HG03571 (cell line): Measurements from ENCODE around the gene MVB12B.

ENCODE experiments used
- ATAC-seq: cut with Tn5 transposase; IDR thresholded peaks from one replicate; pipeline ENCODE4 v1.9.1; 2021; ENCODE audit not compliant: unreplicated experiment

Gene MVB12B

DNA sequence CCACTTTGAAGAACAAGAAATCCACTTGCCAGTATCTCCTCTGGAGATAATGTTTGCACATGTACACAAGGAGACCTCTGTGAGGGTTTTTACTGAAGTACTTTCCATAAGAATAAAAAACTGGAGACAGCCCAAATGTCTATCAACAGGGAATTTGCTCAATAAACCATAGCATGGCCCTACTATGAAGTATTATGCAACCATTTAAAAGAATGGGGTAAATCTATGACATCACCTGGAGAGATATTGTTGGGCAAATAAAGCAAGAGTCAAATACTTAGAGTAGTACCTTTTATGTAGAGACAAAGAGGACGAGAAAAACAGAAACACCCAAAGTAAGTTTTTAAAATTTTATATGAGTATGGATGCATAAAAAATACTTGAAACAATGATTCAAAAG, 23.9 kb upstream of the MVB12B start:
- ATAC-seq = no peak

DNA sequence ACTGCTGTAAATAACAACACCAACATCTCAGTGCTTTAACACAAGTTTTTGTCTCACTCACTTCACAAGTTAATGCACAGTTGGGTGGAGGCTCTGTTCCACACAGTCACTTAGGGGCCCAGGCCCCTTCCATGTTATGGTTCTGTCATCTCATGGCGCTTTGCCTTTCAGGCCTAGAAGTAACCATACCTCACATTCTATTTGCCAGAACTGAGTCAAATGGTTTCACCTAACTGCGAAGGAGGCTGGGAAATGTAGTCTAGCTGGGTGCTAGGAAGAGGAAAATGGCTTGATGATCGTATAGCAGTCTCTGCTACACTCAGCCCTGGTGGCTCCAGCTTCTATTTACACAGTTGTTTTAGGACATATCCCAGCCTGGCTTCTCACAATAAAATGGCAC, 23.1 kb upstream of the MVB12B start:
- ATAC-seq = no peak

DNA sequence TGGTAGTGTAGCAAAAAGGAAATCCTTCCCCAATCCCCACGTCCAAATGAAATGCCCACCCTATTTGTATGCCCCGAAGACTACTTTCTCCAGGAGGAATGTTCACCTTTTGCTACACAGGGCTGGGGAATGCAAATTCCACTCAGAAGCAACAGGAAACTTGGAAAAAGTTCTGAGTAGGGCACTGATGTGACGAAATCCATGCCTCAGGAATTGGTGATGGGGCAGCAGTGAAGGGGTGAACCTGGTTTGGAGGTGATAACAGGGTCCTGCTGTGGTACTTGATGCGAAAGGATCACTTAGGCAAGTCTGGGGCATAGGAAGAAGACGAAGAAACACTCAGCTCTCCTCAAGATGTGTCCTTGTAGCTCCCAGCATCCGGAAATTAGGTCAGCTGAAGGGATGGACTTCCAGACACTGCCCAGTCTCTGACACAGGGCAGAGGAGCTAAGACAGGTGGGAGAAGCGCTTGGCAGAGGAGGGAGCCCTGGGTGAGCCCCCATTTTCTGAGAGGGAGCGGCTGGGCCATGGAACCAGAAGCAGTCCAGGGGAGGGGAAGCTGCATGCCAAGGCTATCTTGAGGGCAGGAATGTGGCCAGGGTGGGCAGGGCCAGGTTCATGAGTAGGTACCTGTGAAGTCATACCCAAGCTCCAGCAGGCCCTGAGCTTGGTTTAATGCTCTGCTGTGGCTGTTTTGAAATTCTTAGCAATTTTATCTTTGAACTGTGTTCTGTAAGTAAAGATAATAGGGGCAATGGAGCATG, 22.2 kb upstream of the MVB12B start:
- no peak for ATAC-seq

DNA sequence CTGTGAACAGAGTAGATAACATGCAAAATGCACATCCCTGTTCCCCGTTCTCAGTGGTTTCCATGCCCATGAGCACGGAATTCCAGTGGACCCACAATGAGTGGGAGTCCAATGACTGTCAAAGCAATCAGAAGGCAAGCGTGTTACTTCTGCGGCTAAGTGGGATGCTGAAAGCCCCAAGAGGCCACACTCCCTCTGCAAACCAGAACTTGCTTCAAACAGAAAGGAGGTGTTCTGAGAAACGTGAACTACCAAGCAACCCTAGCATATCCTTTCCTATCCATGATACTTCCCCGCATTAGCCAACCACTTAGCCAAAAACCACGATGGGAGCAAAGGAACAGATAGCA, 21.7 kb upstream of the MVB12B start:
- no peak for ATAC-seq

DNA sequence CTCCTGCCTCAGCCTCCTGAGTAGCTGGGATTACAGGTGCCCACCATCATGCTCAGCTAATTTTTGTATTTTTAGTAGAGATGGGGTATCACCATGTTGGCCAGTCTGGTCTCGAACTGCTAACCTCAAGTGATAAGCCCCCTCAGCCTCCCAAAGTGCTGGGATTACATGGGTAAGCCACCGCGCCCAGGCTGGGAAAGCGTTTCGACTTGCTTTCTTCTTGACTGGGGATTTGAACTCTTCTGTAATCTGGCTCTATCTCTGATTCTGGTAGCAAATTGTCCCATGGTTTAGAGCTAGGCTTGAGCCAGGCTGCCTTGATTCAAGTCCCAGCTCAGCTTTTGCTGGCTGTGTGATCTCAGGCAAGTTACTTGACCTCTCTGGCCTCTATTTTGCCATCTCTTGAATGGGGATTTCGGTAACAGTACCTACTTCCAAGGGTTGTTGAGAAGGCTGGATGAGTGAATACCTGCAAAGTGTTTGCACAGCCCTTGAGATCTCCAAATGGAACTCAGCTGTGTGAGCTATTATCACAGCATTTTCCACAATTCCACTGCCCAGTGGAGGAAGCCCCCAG, 20.5 kb upstream of the MVB12B start:
- ATAC-seq = no peak

DNA sequence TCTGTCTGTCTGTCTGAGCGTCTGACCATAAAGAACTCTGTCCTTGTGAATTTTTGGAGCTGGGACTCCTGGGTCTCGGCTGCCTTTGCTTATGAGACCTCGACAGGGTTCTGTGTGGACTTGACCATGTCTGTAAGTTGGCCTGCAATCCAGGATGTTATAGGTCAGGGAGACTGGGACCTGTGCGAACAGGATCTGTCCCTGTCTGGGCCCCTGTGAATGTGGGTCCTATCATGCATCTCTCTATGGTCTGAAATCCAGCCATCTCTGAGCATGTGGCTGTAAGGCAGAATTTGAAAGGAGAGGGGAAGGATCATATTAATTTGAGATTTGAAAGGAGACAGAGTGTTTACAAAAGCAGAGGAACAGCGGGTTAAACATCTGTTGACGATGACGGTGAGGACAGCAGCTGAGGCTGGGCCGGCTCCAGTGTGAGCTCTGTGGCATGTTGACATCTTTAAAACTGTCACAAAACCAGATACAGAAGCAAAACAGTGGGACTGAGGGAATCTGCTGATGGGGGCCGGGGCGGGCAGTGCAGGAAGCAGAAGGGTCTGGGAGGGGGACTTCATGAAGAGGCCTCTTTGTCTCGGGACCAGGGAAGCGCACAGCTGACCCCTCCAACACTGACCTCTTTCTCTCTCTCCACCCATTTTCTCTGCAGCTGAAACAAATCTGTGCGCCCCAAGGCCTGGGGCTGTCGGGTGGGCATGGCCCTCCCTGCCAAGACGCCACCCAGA, 19.1 kb upstream of the MVB12B start:
- no peak for ATAC-seq

DNA sequence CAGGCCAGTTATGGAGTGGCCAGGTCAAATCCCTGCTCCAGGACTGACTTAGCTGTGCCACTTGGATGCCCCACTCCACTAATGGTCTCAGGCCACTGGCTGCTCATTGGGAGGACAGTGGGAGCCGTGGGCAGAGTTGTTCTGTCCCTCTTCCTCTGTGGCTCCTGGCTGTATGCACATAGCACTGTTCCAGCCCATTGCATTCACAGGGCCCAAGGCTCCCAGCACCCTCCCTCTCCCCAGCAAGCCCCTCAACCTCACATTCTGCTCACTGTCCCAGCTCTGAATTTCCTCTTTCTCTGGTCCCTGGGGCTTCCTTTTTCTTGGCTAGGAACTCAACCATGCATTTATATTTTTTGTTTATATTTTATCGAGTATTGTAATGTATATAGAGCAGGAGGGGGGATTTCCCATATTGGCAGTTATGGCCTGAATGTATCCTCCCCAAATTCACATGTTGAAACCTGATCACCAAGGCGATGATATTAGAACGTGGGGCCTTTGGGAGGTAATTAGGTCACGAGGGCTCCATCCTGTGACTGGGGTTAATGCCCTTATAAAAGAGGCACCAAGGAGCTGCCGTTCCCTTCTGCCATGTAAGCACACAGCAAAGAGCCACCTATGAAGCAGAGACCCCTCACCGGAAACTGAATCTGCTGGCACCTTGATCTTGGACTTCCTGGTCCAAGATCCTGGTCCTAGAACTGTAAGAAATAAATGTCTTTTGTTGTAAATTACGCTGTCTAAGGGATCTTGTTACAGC, 17.0 kb upstream of the MVB12B start:
- no peak for ATAC-seq

DNA sequence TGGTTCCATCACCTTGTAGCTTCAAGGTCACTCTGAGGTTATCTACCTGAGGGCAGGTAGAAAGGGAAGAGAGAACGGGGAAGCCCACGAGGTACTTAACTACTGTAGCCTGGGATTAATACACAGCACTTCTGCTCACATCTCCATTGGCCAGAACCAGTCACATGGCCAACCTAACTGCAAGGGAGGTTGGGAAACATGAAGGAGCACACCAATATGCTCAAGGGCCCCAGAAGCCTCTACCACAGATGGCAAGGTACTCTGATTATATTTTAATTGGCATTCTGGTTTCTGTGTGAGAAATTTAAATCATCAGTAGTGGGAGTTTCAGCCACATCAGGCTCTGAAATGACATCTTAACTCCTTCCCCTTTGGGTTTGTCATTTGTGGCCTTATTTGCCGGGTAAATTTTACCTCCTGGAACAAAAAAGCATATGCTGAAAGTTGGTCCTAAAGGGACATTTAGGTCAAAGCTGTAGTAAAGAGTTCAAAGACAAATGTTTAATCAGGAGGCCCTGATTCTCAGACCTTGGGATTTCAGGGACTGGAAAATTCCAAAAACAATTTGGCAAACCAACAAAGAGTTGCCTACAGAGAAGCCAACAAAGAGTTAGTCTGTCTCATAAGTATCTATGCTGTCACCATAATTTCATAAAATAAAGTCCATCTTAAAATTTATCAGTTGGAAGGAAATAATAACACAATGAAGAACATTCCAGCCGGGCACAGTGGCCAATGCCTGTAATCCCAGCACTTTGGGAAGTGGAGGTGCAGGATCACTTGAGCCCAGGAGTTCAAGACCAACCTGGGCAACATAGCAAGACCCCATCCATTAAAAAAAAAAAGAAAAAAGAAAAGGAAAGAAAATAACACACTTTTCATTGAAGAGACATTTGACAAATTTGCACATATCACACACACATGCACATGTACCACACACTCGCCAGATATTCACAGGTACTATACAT, 13.8 kb upstream of the MVB12B start:
- ATAC-seq = no peak

DNA sequence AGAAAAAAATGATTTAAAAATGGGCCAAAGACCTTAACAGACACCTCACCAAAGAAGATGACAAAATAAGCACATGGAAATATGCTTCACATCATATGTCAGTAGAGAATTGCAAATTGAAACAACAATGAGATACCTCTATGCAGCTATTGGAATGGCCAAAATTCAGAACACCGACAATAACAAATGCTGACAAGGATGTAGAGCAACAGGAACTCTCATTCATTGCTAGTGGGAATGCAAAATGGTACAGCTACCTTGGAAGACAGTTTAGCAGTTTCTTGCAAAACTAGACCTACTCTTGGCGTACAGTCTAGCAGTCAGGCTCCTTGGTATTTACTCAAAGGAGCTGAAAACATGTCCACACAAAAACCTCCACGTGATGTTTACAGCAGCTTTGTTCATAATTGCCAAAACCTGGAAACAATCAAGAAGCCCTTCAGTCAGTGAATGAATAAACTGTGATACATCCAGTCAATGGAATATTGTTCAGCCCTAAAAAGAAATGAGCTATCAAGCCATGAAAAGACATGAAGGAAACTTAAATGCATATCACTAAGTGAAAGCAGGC, 10.5 kb upstream of the MVB12B start:
- no peak for ATAC-seq

DNA sequence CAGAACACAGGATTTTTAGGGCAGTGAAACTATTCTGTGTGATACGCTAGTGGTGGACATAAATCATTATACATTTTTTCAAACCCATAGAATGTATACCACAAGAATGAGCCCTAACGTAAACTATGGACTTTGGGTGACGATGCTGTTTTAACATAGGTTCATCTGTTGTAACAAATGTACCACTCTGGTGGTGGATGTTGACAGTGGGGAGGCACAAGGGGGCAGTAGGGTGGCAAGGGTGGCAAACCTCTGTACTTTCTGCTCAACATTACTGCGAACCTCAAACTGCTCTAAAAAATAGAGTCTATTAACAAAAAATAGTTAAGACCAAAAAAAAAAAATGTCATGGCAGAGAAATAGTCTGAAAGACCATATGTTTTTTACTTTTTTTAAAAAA, 9.1 kb upstream of the MVB12B start:
- ATAC-seq = no peak

DNA sequence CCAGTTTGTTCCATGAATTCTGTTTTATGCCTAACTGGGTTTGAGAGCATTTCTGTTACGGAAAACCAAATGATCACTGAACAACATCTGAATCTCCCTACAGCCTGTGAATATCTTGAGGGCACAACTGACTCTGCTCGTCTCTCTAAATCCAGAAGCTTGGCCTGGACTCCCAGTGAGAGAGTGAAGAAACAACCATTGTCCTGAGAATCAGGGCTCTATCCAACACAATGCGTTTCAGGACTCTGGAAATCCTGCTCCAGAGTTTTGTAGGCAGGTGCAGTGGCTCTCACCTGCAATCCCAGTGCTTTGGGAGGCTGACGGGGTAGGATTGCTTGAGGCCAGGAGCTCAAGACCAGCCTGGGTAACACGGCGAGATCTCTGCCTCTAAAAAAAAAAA, 7.8 kb upstream of the MVB12B start:
- no peak for ATAC-seq

DNA sequence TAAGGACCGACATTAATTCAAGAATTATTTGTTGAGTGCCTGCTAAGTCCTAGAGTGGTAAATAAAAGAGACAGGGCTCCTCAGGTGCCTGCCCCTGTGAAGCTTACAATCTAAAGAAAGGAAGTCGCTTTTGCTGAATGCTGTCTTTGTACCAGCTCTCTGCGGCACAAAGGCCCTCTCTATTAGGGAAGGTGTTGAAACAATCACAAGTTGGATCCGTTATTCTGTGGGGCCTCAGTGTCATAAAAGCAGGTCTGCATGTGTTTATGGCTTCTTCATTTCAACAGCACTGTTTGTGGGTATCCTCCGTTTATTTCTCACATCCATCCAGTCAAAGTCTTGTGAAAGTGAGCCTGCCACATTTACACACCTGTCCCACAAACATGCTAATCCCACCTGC, 7.0 kb upstream of the MVB12B start:
- ATAC-seq = no peak

DNA sequence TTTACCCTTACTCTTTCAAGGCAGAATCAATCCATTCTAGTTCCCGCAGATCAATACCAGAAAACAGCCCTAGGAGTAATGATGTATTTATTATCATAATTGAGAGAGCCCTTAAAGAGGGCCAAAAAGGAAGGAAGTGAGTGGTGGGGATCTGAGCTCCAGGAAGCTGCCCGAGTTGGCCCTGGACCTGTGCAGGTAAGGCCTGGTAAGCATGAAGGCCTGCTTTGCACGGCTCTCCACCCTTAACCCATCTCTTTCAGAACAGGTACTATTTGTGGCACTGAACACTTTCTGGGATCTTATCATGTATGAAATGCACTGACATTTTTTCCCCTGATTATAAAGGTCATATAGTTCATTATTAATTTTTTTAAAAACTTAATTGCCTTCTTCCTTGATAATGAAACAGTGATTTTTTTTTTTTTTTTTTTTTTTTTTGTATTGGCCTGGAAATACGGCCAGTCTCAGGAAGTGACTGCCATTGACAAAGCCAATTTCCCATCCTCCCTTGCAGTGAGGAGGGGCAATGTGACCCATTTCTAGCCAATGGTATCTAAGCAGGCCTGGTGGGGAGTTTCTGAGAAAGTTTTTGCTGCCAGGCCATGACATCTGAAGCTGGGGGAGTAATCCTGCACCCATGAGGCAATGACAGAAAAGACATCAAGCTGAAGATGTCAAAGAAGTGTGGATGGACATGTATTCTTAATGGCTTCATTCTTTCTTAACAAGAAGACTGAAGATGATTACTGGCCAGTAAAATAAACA, 6.3 kb upstream of the MVB12B start:
- ATAC-seq = no peak

DNA sequence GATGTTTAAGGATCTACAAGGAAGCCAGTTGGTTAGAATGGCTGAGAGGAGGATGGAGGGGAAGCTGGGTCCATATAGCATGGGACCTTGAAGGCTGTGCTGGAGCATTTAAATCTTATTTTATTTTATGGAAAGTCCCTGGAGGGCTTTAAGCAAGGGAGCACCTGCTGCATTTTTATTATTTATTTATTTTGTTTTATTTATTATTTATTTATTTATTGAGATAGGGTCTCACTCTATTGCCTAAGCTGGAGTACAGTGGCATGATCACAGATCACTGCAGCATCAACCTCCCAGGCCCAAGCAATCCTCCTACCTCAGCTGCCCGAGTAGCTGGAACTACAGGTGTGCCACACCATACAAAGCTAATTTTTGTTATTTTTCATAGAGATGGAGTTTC, 4.9 kb upstream of the MVB12B start:
- ATAC-seq = no peak

DNA sequence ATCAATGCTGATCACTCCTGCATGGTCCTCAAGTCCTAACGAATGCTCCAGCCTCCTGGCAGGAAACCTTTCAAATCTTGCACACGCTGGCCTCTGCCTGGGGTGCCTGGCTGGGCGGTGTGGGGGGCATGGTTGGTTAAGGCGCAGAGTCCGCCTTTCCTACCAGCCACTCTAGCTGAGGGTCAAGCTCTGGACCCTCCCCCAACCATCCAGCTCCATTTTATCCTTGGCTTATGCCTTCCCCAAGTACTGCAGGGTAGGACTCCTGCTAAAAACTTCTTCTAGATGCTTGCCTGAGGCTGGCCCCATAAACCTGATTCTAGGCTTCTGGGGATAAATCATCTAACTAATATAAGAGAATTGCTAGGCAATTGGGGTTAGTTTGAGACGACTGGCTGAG, 808 bp upstream of the MVB12B start:
- ATAC-seq = no peak

DNA sequence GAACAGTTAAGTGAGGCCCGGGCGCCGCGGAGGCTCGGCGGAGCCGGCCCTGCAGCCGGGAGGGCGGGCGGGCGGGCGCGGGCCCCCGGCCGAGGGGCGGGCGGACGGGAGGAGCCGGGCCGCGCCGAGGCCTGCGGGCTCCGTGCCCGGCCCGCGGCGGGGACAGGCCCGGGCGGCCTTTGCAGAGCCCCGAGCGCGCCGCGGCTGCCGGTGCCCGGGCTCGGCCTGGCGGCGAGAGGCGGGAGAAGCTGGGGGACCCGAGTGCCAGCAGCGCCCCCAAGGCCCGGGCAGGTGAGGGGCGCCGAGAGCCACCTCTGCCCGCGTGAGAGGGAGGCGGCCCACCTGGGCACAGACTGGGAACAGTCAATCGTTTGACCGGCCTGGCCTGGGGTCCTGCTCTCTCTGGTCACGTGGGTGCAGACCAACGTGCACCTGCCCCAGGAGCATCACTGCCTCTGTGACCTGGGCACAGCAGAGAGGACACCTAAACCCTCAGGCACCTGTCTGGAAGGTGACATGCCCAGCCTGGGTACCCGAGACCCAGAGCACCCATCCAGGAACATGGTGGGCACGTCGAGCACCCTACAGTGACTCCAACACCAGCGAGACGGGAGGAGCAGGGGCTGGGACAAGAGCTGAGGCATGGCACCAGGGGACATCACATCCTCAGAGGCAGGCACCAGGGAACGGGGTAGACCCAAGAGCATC, 531 bp downstream of the MVB12B start:
- ATAC-seq = no peak

DNA sequence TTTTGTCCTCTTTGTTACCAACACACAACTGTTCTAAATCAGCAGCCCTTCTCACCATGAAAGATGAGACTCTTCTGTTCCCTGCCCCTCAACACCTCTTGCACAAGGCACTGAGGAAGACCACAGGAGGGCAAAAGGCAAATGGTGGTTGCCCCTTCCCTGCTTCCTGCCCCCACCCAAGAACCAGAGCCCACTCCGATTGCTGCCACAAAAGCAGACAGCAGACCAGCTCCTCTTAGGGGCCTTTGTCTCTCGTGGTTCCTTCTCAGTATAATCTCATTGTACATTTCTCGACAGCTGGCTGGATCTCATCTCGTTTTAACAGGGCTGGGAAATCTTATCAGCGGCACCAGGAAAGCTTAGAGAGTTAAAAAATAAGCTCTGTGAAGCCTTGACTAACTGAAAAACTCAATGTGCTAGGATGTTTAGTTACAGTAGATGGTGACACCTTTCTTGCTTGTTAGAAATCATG, 1.1 kb downstream of the MVB12B start:
- no peak for ATAC-seq

DNA sequence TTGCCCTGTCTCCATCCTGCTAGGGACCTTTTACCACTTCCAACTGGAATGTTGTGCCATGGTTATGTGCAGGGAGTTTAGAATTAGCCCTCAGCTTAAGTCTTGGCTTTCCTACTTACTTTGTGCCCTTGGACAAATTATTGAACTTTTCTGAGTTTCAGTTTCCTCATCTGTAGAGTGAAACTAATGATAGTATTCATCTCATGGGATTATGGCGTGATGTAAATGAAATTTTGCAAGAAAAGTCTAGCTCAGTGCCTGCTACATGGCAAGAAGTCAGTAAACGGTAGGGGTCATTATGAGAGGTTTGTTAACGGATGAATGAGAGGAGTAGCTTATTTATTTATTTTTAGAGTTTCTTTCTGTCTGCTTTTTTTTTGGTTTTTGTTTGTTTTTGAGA, 1.8 kb downstream of the MVB12B start:
- ATAC-seq = no peak
